IPS-NIHi7 (cell line): ENCODE data around the gene JAKMIP1.
"Not testable (repeated sequence)": the region's sequence is repeated elsewhere in the genome, so short reads cannot be mapped to it uniquely, and the experiment has no call there.

Source experiments
- DNase-seq: peaks from one replicate; pipeline ENCODE4 v3.0.0; 2012; ENCODE audit warnings: mixed read lengths; ENCODE audit errors: extremely low spot score

Gene JAKMIP1

DNA sequence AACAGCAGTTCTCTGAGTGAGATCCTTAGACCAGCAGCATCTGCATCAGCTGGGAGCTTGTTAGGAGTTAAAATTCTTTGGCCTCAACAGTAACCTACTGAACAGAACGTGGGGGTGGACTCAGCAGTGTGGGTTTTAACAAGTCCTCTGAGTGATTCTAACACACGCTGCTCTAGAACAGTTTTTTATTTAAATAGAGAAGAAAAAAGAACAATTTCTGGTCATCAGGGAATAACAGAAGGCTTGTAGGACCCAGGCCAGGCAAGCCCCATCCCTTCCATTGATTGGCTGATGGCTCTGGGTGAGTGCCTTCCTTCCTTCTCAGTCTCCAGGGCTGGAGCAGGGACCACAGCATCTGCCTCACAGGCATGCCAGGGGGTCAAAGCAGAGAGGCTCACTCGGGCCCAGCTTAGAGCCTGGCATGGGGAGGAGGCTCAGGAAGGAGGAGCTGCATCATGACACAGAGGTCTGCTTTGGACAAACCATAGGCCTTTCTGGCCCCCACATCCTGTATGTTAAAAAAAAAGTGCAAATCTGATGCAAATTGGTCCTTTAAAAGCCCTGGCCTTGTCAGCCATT, 56.7 kb downstream of the JAKMIP1 start:
- DNase-seq: no peak

DNA sequence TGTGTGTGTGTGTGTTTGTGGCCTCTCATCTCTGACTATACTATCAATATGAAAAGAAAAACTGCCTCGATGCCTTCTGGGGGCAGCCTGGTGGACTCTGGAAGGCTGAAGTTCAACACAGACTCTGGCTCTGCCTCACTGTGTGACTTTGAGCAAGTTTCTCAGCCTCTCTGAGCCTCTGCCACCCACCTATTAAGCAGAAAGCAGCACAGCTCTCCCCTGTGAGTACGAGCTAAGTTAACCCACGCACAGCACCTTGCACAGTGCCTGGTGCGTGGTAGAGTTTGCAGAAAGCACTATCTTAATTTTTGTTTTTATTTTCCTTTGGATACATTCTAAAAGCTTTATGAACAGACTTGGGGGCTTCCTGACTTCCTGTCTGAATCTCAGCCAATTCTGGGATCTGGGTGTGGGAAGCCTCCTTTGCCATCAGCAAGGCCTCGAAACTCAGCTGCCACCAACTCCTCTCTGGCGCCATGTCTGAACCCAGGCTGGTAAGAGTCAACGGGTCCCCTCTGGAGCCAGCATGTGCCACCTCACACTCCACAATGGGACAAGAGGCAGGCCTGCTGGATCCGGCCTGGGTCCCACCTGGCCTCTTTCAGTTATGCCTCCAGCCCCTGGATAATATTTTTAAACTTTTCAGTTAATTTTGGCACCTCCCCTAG, 57.3 kb downstream of the JAKMIP1 start:
- no peak for DNase-seq

DNA sequence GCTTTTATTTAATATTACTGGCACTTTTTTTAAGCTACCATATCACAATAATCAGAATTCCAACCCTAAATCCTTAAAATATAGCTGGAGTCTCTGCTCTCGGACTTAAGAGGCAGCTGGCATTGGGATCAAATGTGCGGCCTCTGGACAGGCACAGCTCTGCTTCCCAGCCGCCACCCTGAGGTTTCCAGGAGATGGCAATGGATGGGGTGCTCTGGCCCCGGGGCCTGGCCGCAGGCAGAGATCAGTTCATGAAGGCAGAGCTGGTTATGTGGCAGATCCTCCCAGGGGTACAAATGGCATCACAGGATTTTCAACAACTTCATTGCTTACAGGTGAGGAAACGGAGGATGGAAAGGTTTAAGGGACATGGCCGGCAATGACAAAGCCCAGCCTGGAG, 57.8 kb downstream of the JAKMIP1 start:
- DNase-seq: no peak

DNA sequence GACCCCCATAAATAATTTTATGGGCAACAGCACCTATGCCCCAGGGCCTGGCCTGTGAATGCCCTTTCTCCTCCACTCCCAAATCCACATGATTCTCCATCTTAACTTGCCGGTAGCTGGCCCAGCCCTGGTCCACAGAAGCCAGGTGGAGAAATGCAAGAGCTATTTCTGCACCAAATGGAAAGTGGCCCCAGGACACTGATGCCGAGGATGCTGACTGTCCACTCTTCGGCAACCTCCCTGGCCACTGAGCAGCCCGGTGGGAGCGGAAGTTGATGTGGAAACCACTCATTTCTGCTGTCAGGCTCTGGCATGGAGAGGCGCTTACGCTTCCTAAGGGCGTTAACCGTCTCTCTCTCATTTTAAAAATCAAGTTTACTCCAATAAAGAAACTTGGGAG, 58.8 kb downstream of the JAKMIP1 start:
- no peak for DNase-seq

DNA sequence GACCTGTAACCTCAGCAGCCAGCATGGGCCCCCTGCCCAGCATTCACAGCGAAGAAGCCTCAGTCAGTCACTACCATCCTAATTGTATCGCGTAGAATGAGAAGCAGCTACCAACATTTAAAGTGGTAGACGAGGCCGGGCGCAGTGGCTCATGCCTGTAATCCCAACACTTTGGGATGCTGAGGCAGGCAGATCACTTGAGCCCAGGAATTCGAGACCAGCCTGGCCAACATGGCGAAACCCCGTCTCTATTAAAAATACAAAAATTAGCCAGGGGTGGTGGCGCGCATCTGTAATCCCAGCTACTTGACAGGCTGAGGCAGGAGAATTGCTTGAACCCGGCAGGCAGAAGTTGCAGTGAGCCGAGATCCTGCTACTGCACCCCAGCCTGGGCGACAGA, 59.3 kb downstream of the JAKMIP1 start:
- DNase-seq: not testable (repeated sequence)

DNA sequence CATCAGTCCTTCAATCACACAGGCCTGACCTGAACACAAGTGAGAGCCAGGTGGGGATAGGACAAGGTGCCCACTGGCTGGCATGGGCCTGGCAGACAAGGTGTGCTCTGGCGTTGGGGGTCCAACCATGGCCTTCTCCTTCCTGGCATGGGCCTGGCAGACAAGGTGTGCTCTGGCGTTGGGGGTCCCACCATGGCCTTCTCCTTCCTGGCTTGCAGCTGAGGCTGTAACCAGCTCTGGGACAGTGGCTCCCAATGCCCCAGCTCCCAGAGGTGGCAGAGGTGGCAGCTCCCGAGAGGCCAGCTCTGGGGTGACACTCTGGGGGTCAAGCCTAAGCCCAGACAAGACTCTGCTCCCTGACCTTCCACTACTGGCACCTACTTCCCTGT, 62.6 kb downstream of the JAKMIP1 start:
- no peak for DNase-seq

DNA sequence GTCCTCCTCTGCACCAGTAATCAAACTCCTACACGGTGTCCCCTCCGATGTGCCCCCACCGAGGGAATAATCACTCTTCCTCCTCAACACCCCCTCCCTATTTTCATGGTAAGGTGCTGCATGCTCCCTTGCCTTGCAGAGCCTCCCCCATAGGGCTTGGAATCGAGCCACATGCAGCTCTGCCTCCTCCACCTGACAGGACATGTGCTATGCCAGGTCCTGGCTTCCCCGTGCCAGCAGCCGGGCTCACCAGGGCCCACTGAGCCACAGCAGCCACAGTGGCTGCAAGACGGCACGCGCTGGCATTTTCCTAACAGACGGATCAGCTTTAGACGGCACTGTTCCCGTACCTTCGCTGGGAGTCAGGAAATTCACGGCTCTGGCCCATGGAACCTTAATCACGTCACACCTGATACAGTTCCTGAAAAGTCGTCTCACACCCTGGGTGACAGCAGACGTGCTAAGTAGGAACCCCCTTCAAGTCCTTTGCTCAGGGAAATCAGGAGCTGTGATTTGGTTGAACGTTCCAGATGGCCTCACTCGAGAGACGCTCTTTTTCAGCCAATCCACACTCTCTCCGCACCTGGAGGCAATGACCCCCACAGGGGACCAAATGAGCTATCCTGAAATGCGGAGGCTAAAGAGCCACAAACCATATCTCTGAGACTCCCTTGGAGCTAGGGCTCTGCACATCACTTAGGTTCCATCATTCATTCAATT, 63.2 kb downstream of the JAKMIP1 start:
- DNase-seq: peak; percentile 54

DNA sequence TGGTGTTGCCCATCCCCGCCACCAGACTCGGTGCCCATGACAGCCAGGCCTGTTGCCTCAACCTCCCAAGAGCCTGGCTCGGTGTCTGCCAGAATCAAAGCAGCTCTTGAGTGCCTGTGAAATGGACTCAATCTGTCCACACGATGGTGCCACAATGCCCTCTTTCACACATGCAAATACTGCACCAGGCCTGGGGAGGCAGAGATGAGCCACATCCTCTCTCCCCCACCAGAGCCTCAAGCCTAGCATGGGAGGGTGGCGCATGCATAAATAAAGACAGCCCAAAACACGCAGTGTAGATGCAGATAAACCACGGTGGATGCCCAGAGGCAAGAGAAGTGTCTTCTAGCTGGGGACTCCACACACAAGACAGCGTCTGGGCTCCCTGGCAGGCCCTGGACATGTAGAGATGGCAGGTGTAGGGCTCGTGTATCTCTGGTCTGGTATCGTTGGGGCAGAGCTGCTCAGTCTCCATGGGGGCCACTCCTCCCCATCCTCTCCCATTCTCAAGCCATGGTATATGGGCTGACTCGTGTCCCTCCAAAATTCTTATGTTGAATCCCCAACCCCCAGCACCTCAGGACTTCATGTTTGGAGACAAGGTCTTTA, 65.6 kb downstream of the JAKMIP1 start:
- DNase-seq: peak; percentile 43

DNA sequence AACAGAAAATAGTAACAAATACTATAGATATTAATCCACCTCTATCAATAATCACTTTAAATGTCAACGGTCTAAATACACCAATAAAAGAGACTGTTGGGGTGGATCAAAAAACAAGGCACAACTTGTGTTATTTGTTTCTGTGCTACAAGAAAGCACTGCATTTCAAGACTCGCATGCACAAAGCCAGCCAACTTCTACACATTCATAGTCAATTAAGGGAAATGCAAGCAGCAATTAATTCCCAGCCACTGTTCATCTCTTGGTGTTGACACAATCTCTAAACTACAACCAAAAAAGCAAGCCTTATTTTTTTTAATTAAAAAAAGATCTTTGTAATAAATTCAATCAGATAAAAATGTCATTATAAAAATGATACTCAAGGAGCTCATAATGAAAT, 67.6 kb downstream of the JAKMIP1 start:
- DNase-seq: no peak

DNA sequence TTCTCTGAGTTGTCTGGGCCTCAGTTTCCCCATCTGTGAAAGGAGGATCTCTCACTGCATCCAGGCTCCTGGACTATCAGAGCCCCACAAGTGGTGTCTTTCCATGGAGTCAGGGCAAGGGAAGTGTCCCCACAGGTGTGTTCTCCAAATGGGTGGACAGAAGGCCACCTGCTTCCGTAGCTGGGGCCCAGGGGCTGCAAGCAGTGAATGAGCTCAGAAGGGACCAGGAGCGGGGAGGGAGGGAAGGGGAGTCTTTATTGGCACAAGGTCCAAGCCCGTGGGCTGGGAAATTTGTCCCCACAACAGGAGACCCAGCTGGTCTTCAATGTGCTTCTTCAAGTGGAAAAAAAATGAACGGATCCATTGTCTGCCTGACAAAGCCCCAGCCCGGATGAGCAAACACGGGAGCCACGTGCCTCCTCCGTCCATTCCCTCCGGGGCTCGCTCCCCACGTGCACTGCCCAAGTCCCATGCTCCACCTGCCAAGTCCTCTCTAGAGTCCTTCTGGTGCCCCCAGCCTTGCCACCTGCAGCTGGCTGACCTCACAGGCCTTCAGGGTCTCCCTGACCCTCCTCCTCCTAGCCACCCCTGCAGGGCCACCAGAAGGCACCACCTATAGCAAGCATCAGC, 72.0 kb downstream of the JAKMIP1 start:
- DNase-seq: no peak

DNA sequence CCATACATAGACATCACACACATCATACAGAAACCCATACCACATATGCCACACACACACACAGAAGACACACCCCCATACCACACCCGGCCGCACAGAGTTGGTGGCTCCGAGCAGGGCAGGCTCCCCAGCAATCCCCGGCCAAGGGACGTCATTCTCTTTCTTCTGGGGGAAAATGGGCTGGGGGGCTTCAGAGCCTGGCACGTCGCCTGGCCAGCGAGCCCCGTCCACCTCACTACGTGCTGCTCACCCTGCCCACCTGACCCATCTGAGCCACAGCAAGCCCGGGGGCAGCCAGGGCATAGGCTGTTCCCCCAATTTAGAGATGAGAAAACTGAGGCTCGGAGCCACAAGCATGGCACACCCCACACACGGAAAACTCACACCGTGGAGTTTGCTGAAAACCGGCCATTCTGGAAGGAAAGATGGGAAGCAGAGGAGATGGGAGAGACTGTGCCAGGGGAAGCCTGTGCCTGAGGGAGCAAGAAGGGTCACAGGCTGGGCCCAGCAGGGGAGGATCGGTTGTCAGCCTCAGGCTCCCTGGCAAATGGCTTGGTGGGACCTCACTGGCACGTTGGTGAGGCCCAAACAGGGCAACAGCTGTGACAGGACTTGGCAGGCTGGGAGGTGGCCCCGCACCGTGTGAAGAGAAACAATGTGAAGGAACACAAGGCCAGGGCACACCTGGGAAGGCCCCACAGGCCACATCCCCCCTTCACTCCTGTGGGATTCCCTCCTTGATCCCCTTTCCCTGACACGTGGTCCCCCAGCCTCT, 73.2 kb downstream of the JAKMIP1 start:
- no peak for DNase-seq

DNA sequence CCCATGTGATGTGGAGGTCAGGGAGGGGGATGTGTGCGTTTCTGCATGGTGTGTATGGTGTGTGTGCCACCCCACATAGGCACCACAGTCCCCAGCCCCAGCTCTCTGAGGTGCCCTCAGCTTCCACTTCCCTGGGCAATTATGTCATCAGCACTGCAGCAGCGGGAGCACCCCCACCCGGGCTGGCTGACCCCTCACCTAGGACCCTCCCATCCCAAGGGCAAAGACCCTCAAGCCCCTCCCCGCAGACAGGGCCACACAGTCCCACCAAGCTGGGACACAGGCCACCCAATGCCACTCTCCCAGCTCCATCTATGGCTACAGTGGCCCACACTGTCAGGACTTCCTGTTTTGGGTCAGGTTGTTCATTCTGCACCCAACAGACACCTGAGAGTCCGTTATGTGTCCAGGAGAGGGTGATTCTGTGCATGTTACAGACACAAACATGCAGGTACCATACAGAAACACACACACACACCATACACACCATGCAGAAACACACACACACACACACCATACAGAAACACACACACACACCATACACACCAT, 75.2 kb downstream of the JAKMIP1 start:
- no peak for DNase-seq

DNA sequence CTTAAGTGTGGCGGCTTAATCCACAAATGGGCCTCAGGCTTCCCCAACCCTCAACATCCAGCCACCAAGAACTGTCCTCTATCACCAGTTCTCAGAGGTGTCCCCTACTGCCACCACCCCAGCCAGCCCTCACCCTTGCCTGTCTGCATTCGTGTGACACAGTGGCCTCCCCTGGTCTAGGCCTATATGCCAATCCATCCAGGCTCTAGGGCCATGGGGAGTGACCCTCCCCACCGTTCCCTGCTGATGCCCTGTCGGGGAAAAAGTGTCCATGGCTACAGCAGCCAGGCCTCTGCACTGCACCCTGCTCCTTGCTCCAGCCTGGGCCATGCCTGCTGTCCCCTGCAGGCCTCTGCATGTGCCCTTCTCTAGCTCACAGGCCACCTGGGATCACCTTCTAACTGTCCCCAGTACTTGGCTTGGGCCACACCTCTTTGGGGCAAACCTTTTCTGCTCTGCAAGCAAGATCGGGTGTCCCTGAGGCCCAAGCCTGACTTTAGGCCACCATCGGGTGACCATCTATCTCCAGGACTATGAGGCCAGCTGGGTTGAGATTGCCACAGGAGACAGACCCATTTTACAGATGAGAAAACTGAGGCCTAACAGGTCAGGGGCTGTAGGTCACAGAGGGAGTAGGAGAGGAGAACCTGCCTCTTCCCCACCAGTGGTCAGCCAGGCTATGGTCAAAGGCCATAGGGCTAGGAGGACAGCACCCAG, 75.8 kb downstream of the JAKMIP1 start:
- DNase-seq: no peak

DNA sequence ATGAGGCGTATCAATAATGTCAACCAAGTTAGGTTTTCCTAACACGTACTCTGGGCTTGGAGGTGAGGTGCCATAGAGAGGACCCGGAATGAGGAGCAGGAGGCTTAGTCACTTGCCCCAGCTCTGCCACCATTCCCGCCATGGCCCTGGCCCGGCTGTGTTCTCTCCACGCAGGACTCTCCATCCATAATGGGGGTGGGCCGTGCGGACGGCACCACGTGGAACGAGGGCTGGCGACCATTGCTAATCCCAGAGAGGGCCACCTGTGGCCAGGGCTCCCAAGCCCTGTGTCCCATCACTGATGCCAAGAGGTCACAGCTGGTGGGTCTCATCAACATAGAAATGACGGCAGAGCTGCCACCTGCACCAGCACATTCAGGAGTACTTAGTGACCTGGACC, 76.4 kb downstream of the JAKMIP1 start:
- DNase-seq: no peak

DNA sequence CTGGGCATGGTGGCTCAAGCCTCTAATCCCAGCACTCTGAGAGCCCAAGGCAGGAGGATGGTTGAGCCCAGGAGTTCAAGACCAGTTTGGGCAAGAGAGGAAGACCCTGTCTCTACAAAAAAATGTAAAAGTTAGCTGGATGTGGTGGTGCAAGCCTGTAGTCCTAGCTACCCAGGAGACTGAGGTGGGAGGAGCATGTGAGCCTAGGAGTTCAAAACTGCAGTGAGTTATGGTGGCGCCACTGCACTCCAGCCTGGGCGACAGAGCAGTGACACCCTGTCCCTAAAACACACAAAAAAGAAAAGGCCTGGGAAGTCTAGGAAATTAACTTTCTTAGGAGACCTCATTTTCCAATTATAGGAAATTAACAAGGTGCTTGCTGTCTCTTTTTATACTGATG, 76.8 kb downstream of the JAKMIP1 start:
- no peak for DNase-seq

DNA sequence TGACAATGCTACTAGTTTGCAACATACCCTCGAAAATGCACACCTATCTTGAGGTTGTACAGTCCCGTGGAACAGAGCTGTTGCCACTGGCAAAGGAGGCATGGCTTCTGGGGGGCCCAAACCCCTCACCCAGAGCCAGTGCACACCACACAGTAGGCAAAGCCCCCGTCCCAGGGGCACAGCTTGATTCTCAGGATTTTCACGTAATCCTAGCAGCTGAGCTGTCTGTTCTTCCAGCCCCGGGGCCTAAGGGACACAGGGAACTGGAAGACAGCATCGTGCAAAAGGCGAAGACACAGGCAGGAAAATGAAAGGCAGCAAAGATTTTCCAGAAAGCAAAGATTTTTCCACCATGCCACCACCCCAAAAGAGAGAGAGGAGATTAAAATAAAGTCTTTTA, 77.2 kb downstream of the JAKMIP1 start:
- no peak for DNase-seq

DNA sequence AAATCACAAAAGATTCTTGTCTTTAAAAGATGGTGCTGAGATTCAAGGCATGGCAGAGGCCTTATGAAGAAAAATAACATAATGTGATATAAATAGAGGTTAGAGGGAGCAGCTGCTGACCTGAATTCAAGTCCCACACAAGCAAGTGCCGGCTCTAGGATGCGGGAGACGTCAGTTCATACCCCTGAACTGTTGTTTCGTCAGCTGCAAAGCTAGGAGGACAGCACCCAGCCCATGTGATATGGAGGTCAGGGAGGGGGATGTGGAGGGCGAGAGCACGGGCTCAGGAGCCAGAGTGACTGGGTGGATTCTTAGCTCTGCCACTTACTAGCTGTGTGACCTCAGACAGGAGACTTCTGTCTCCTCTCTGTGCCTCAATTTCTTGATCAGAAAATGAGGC, 77.9 kb downstream of the JAKMIP1 start:
- no peak for DNase-seq

DNA sequence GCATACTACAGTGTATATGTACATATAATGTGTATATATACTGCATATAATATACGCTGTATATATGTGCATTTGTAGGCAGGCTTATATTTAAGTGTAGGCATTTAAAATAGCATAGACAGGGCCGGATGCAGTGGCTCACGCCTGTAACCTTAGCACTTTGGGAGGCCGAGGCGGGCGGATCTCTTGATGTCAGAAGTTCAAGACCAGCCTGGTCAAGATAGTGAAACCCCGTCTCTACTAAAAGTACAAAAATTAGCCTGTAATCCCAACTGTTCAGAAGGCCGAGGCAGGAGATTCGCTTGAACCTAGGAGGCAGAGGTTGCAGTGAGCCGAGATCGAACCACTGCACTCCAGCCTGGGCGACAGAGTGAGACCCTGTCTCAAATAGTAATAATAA, 78.4 kb downstream of the JAKMIP1 start:
- DNase-seq: no peak

DNA sequence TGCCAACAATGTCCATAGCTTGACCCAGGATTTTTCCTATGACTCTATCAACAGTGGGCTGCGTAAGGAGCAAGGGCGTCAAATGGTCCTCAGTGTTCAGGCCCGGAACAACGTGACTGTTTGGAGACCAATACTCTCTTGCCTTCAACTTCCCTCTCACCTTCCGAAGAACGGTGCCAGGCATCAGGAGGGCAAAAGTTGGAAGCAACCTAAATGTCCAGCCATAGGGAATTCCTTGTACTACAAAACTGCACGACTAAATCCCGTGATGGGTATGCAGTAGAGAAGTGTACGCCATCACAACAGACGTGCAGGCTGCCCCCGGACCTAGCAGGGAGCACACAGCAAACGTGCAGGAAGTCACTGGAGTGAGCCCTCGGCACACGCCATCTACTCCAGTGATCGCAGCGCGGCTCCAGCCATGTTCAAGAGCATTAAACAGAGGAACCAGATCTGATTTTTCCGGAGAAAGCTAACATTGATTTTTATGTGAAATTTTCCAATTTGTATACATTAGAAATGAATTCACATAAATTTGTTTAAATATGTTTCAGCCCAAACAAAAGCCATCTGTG, 79.0 kb downstream of the JAKMIP1 start:
- no peak for DNase-seq

DNA sequence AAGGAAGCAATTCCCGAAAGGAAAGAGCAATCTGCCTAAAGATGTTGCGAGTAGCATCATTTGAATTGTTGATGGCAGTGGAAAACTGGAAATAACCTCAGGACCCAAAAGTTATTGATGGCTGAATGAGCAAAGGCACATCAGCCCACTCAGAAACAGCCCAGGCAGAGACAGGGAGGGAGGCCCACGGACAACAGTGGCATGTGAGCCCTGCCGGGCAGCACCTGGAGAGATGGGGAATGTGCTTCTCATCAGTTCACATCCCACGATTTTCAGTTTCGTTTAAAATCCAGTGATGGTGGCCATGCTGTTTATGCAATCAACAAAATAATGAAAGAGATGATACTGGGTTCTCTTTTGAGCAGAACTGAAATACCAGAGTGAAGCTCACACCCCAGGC, 80.0 kb downstream of the JAKMIP1 start:
- DNase-seq: no peak
